Gastroesophageal sphincter (tissue), 4 donors: ENCODE data around the gene COLEC12. TPM values are rescaled to one million over a fixed set of nuclear protein-coding genes. Genes with fewer than 3 reads are reported as not detected.

Source experiments
- ATAC-seq: fragments of 150-250 bp; one replicate; pipeline ENCODE4 v1.9.1; 2016; ENCODE audit warnings: mild to moderate bottlenecking, moderate library complexity
- H3K27ac ChIP-seq, 4 donors: fragments of 200-600 bp; sonication (generic) in 3 of 4; 1 replicate in 3 of 4; 2 replicates in 1 of 4; pipeline ENCODE4 v1.5.1; 2016 to 2019
- H3K27me3 ChIP-seq: fragments of 200-600 bp; sonication (generic); one replicate; pipeline ENCODE4 v1.5.1; 2019
- H3K36me3 ChIP-seq, 2 donors: fragments of 200-600 bp; sonication (generic); one replicate each; pipeline ENCODE4 v1.5.1; 2019; ENCODE audit warnings: control low read depth in 1 of 2
- H3K4me1 ChIP-seq, 3 donors: fragments of 200-600 bp; sonication (generic); 1 replicate in 2 of 3; 2 replicates in 1 of 3; pipeline ENCODE4 v1.5.1; 2016 to 2019; ENCODE audit warnings: control low read depth in 2 of 3
- H3K4me3 ChIP-seq, 2 donors: fragments of 200-600 bp; sonication (generic); one replicate each; pipeline ENCODE4 v1.5.1; 2019; ENCODE audit warnings: mild to moderate bottlenecking in 1 of 2, moderate library complexity in 1 of 2
- H3K9me3 ChIP-seq, 3 donors: fragments of 200-600 bp; sonication (generic); one replicate each; pipeline ENCODE4 v1.5.1; 2017 to 2019; ENCODE audit warnings: control low read depth in 2 of 3
- EP300 ChIP-seq: sonication (generic); formaldehyde crosslinking; IDR thresholded peaks from one replicate; pipeline ENCODE4 v1.6.1; 2017; ENCODE audit warnings: antibody characterized with exemption, mild to moderate bottlenecking
- POLR2A ChIP-seq, 2 donors: fragments of 450-650 bp; IDR thresholded peaks; one replicate each; pipeline ENCODE4 v1.6.1; 2017; ENCODE audit warnings: antibody characterized with exemption in 2 of 2, mild to moderate bottlenecking in 2 of 2, moderate library complexity in 1 of 2
- POLR2AphosphoS5 ChIP-seq: sonication (generic); formaldehyde crosslinking; IDR thresholded peaks from one replicate; pipeline ENCODE4 v1.6.1; 2017; ENCODE audit warnings: antibody characterized with exemption
- WGBS, 2 donors: methylation state at CpG; one replicate each; pipeline ENCODE4 v1.1.5; 2018; ENCODE audit warnings: low coverage in 1 of 2; 5-methylcytosine and 5-hydroxymethylcytosine counted together
- total RNA-seq, 4 donors: library from RNA; depleted of rRNA; stranded (reverse); fragments of >200 nt; gene quantifications; one replicate each; pipeline ENCODE4 v1.1.0, GENCODE V29; 2016
- TF ChIP-seq, protein P1 (sequence below), 4 experiments: fragments of 200-600 bp in 2 of 4; fragments of 450-650 bp in 2 of 4; sonication (generic) in 1 of 4; IDR thresholded peaks; one replicate each; pipeline ENCODE4 v1.5.1; 2017 to 2019; ENCODE audit warnings: antibody characterized with exemption in 4 of 4, mild to moderate bottlenecking in 2 of 4, moderate library complexity in 2 of 4

Gene COLEC12
- total RNA-seq, 4 donors from 2014 or later, result 21.2 to 40.1 (median 37.1) TPM

DNA sequence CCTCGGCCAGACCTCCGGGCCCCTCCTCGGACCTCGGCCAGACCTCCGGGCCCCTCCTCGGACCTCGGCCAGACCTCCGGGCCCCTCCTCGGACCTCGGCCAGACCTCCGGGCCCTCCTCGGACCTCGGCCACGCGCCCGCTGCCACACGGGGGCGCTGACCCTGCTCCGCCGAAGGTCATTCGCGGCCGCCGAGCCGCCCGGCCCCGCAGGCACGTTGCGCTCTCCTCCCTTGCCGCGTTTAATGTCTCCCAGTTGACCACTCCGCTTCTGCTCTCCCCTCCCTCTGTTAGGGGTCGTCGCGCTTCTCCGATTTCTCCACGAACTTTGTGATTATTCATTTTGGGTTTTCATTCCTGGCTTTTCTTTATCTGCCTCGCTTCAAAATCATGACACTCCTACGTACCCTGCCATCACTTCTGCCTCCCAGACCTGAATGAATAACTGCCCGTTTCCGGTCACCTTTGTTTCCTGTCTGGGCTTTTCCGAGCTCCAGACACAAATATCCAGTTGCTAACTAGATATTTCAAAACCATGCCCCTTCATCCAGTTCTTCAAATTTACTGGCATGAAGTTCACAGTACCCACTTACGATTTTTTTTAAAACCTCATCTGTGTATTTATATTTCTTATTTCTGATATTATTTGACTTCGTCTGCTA, 14.8 kb upstream of the COLEC12 start:
- Histone ChIP-seq H3K36me3 (no peaks in the 10 kb centered on the region), H3K27me3 (no peaks in the 10 kb centered on the region), H3K27ac (no peak overlapping the region), H3K4me1 (peaks cover 0 to 17% (median 0%) of the 10 kb centered on the region in 3 donors), H3K9me3 (no peaks in the 10 kb centered on the region), H3K4me3 (no peak overlapping the region)
- TF ChIP-seq EP300 (no peak), POLR2A (IDR thresholded peaks at IDR 0.05) (no peak), POLR2AphosphoS5 (no peak)
- TF ChIP-seq, protein P1, sequence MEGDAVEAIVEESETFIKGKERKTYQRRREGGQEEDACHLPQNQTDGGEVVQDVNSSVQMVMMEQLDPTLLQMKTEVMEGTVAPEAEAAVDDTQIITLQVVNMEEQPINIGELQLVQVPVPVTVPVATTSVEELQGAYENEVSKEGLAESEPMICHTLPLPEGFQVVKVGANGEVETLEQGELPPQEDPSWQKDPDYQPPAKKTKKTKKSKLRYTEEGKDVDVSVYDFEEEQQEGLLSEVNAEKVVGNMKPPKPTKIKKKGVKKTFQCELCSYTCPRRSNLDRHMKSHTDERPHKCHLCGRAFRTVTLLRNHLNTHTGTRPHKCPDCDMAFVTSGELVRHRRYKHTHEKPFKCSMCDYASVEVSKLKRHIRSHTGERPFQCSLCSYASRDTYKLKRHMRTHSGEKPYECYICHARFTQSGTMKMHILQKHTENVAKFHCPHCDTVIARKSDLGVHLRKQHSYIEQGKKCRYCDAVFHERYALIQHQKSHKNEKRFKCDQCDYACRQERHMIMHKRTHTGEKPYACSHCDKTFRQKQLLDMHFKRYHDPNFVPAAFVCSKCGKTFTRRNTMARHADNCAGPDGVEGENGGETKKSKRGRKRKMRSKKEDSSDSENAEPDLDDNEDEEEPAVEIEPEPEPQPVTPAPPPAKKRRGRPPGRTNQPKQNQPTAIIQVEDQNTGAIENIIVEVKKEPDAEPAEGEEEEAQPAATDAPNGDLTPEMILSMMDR (IDR thresholded peaks at IDR 0.05), result no peak
- no peak for ATAC-seq
- 87 to 91% methylated on average over 17 to 25 of the region's 44 CpGs for WGBS, 2 donors

DNA sequence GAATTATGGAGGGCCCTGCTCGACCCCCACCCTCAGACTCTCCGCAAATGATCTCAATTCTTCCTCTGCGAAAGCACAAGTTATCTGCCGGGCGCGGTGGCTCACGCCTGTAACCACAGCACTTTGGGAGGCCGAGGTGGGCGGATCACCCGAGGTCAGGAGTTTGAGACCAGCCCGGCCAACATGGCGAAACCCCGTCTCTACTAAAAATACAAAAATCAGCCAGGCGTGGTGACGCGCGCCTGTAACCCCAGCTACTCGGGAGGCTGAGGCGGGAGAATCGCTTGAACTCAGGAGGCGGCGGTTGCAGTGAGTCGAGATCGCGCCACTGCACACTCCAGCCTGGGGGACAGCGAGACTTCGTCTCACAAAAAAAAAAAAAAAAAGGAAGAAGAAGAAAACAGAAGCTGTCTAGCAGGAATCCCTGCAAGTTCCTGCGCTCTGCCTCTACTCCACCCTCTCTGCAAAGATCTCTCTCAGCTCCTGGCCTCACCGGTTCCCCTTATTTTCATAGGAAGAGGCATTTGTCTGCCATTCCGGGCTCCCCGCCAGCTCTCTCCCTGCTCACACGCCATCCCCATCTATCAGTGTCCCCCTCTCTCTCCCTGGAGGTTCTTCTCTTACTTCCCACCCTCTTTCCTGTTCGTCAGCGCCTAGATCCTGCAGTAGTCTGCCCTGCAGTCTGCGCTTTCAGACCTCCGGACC, 13.5 kb upstream of the COLEC12 start:
- no peaks in the 10 kb centered on the region for H3K36me3 ChIP-seq
- ATAC-seq, result no peak
- 69 to 82% methylated on average over 10 to 19 of the region's 36 CpGs for WGBS, 2 donors

DNA sequence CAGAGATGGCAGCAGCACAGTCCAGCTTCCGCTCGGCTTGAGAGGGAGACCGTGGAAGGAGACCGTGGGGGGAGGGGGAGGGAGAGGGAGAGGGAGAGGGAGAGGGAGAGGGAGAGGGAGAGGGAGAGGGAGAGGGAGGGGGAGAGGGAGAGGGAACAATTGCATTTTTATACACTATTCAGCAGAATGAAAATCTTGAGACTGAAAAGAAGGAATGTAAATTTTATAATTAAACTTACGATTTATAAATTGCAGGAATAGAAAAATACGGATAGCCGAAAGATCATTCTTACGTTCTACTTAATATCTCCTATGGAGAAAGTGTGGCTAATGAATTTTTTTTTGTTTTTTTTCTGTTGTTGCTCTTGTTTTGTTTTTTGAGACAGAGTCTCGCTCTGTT, 12.5 kb upstream of the COLEC12 start:
- no peak for ATAC-seq
- no peak overlapping the region for H3K4me3 ChIP-seq
- no peaks in the 10 kb centered on the region for H3K36me3 ChIP-seq
- no peaks in the 10 kb centered on the region for H3K9me3 ChIP-seq
- TF ChIP-seq POLR2A (IDR thresholded peaks at IDR 0.05), result no peak
- TF ChIP-seq, protein P1 (IDR thresholded peaks at IDR 0.05), result no peak
- no peak for TF ChIP-seq EP300
- TF ChIP-seq POLR2AphosphoS5, result no peak
- H3K27ac ChIP-seq, result no peak overlapping the region
- 94 to 95% methylated on average over 5 of the region's 9 CpGs for WGBS, 2 donors
- H3K4me1 ChIP-seq, result peaks cover 0 to 21% (median 0%) of the 10 kb centered on the region in 3 donors
- no peaks in the 10 kb centered on the region for H3K27me3 ChIP-seq

More for the DNA sequence above, 13.5 kb upstream of the COLEC12 start:
- Histone ChIP-seq H3K9me3 (no peaks in the 10 kb centered on the region), H3K27me3 (no peaks in the 10 kb centered on the region), H3K4me3 (no peak overlapping the region), H3K27ac (no peak overlapping the region), H3K4me1 (peaks cover 0 to 19% (median 0%) of the 10 kb centered on the region in 3 donors)
- TF ChIP-seq, protein P1 (IDR thresholded peaks at IDR 0.05), result no peak
- TF ChIP-seq EP300 (no peak), POLR2AphosphoS5 (no peak), POLR2A (IDR thresholded peaks at IDR 0.05) (no peak)

DNA sequence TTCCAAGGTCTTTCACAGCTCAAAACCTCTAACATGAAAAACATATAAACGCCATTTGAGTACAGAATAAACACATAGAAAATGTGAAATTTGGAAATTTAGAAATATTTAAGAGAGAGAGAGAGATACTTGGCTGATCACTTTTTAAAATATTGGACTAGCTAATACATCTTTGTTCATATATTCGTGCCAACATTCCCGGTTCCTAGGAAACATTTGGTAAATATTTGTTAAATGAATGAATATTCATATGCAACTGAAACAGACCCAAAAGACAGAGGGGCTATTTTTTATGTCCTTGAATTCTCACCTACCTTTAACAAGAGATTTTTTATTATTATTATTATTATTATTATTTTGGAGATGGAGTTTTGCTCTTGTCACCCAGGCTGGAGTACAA, 8.3 kb upstream of the COLEC12 start:
- TF ChIP-seq EP300, result no peak
- no peak for TF ChIP-seq POLR2AphosphoS5
- TF ChIP-seq, protein P1 (IDR thresholded peaks at IDR 0.05), result no peak
- TF ChIP-seq POLR2A (IDR thresholded peaks at IDR 0.05), result no peak
- Histone ChIP-seq H3K9me3 (no peaks in the 10 kb centered on the region), H3K27me3 (no peaks in the 10 kb centered on the region), H3K36me3 (no peaks in the 10 kb centered on the region), H3K4me3 (no peak overlapping the region), H3K27ac (peak overlapping the region in 2 of 4 donors; percentile 43 to 46), H3K4me1 (peaks cover 0 to 21% (median 0%) of the 10 kb centered on the region in 3 donors)
- WGBS, 2 donors, result 21 to 28% methylated on average over 3 of the region's 3 CpGs
- ATAC-seq, result no peak

DNA sequence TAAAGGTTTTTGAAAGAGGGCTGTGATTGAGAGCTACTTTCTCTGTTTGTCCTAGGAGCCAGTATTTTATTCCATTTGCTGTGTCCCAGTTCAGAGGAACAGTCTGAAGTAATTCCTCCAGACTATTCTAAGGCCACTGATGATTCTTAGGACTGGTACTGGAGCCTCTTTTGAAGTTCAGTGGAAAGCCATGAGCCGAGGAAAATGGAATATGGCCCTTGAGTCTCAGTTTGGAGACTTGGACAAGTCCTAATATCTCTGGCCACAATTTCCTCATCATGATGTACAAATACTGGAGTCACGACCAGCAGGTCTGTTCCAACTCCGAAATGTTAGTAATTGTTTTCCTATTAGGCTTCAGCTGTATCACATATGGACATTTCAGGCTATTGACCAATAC, 7.1 kb upstream of the COLEC12 start:
- H3K27me3 ChIP-seq, result no peaks in the 10 kb centered on the region
- 62% methylated on average over 3 of the region's 3 CpGs; no CpG with 5 or more reads in 1 of the 2 donors for WGBS, 2 donors
- H3K36me3 ChIP-seq, result no peaks in the 10 kb centered on the region
- H3K27ac ChIP-seq, result no peak overlapping the region
- no peak overlapping the region for H3K4me3 ChIP-seq
- H3K9me3 ChIP-seq, result no peaks in the 10 kb centered on the region
- ATAC-seq, result no peak
- TF ChIP-seq EP300 (no peak), POLR2A (IDR thresholded peaks at IDR 0.05) (no peak), POLR2AphosphoS5 (no peak)
- TF ChIP-seq, protein P1 (IDR thresholded peaks at IDR 0.05), result no peak
- H3K4me1 ChIP-seq, result peaks cover 0 to 21% (median 0%) of the 10 kb centered on the region in 3 donors
